Endometrial microvascular endothelial cells (primary cell): ENCODE results near the gene ADPGK. TPM values are rescaled to one million over a fixed set of nuclear protein-coding genes. Genes with fewer than 3 reads are reported as not detected.
"Not testable (repeated sequence)": the region's sequence is repeated elsewhere in the genome, so short reads cannot be mapped to it uniquely, and the experiment has no call there.

Experiments used
- in situ Hi-C: cut with HindIII; loops from 2 replicates; pipeline ENCODE4 v1.10.0; 2017; ENCODE audit warnings: low sequenced_read_pairs, low pct_unique_long_range_greater_than_20kb; ENCODE audit errors: inconsistent ontology term
- total RNA-seq: library from RNA; depleted of rRNA; stranded (reverse); fragments of >200 nt; gene quantifications from one replicate; pipeline ENCODE4 v1.2.3, GENCODE V29; 2015; ENCODE audit errors: inconsistent ontology term

The ADPGK gene
- total RNA-seq, 1 donor from 2014 or later, result 63.9 TPM

DNA sequence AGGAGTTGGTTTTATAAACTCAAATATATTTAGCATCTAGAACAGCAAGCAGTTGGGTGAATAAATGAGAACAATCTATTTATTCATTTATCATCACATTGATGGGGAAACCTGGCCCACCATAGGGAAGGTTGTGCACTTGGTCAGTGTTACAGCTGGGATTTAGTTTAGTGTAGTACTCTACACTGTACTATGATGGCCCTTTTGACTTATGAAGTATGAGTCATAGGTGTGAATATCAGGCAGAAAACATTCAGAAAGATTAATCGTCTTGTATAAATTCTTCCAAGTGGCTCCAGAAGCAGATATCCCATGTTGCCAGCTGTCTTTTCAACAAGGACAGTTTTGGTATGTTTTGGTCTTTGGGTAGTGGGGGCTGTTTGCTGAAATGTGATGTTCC is 59.5 kb downstream of the ADPGK start:
- in situ Hi-C loops, result no loop called here

DNA sequence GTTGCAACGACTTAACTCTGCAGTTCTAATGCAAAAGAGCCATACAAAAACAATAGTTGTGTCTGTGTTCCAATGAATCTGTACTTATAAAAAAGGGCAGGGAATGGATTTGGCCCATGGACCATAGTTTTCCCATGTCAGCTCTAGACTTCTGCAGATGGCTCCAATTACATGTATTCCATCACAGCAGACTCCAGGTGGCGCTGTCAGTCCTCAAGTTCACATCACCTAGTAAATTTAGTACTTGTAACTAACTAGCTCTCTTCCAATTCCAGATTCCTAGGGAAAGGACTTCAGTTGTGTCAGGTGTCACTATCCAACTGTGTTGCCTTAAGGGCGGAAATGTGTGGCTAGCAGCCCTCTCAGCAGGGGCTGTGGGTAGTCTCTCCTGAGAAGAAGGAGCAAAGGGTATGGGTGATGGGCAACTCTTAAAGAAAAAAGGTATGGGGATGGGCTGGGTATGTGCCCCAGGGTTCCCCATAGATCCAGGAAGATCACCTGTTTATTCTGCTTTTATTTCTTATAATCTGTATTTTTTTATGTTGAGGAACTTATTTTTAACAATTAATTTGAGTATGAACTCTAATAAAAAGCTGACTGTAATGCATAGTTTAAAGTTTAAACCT is 61.4 kb downstream of the ADPGK start:
- in situ Hi-C loops, result no loop called here

DNA sequence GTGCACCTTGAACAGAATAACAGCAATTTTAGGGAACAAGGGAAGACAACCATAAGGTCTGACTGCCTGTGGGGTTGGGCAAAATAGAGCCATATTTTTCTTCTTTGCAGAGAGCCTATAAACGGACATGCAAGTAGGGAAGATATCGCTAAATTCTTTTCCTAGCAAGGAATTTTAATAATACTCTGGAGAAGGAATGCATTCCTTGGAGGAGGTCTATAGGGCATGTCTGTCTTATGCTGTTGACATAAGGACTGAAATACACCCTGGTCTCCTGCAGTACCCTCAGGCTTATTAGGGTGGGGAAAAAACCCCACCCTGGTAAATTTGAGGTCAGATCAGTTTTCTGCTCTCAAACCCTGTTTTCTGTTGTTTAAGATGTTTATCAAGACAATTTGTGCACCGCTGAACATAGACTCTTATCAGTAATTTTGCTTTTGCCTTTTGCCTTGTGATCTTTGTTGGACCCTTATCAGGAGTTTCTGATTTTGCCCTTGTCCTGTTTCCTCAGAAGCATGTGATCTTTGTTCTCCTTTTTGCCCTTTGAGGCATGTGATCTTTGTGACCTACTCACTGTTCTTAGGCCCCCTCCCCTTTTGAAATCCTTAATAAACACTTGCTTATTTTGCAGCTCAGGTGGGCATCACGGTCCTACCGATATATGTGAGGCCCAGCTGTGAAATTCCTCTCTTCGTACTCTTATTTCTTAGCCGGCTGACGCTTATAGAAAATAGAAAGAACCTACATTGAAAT is 74.8 kb downstream of the ADPGK start:
- in situ Hi-C loops, result not testable (repeated sequence)

DNA sequence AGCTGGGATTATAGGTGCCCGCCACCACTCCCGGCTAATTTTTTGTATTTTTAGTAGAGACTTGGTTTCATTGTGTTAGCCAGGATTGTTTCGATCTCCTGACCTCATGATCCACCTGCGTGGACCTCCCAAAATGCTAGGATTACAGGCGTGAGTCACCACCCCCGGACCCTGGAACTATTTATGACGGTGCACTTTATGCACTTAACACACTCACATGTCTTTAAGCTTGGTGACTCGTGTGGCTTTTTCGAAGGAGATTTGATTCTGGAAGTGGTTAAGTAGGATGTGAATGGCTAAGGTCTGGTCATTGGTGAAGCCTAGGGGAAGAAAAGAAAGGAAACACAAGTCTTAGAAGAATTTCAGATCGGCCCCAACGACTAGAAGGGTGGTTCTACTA is 77.3 kb downstream of the ADPGK start:
- in situ Hi-C loops, result no loop called here

Other genes with a start within 250 kb of the ADPGK start
- not detected for gene GOLGA6B, start 129.1 kb downstream of the ADPGK start, total RNA-seq
- gene HIGD2B, start 97.6 kb downstream of the ADPGK start, total RNA-seq, result not detected
- gene BBS4, start 97.6 kb downstream of the ADPGK start, total RNA-seq, result 5.6 TPM